GM18526 (cell line): ENCODE data around the gene SMC1A.

ENCODE experiments used
- POLR2A ChIP-seq: IDR thresholded peaks from 3 replicates; pipeline ENCODE4 v1.6.1; 2011; ENCODE audit not compliant: insufficient read length; ENCODE audit errors: extremely low read depth

The SMC1A gene

GRCh38 chrX:53374923-53375322 is 47.5 kb downstream of the SMC1A start:
- TF ChIP-seq POLR2A, result no peak

- no peak for TF ChIP-seq POLR2A
Observed at GRCh38 chrX:53374222-53374820, 48.1 kb downstream of the SMC1A start.

GRCh38 chrX:53373307-53373706 is 49.1 kb downstream of the SMC1A start:
- no peak for TF ChIP-seq POLR2A

- no peak for TF ChIP-seq POLR2A
Observed at GRCh38 chrX:53362449-53362848, 60.0 kb downstream of the SMC1A start.

GRCh38 chrX:53357799-53358530 is 64.5 kb downstream of the SMC1A start:
- no peak for TF ChIP-seq POLR2A

GRCh38 chrX:53356186-53356585 is 66.3 kb downstream of the SMC1A start:
- no peak for TF ChIP-seq POLR2A

- no peak for TF ChIP-seq POLR2A
Observed at GRCh38 chrX:53354669-53355068, 67.8 kb downstream of the SMC1A start.

- no peak for TF ChIP-seq POLR2A
Observed at GRCh38 chrX:53347948-53348347, 74.5 kb downstream of the SMC1A start.

GRCh38 chrX:53340852-53341645 is 81.4 kb downstream of the SMC1A start:
- no peak for TF ChIP-seq POLR2A

- TF ChIP-seq POLR2A, result no peak
Observed at GRCh38 chrX:53337101-53337500, 85.4 kb downstream of the SMC1A start.

- TF ChIP-seq POLR2A, result no peak
Observed at GRCh38 chrX:53333853-53334252, 88.6 kb downstream of the SMC1A start.

GRCh38 chrX:53332204-53332603 is 90.2 kb downstream of the SMC1A start:
- TF ChIP-seq POLR2A, result no peak

- TF ChIP-seq POLR2A, result no peak
Observed at GRCh38 chrX:53330331-53330730, 92.1 kb downstream of the SMC1A start.

GRCh38 chrX:53324803-53325202 is 97.7 kb downstream of the SMC1A start:
- TF ChIP-seq POLR2A, result no peak
